Tibial nerve (tissue), 4 donors: ENCODE measurements around the gene UQCC3.

Source experiments
- CTCF ChIP-seq, 5 experiments: fragments of 200-600 bp in 3 of 5; fragments of 450-650 bp in 2 of 5; sonication (generic) in 3 of 5; IDR thresholded peaks; one replicate each; pipeline ENCODE4 v1.5.1; 2016 to 2019; ENCODE audit warnings: antibody characterized with exemption in 5 of 5, mild to moderate bottlenecking in 3 of 5, moderate library complexity in 2 of 5
- EP300 ChIP-seq, 2 donors: sonication (generic); formaldehyde crosslinking; IDR thresholded peaks; one replicate each; pipeline ENCODE4 v1.6.1; 2017; ENCODE audit warnings: antibody characterized with exemption in 2 of 2, mild to moderate bottlenecking in 1 of 2
- POLR2A ChIP-seq, 2 donors: fragments of 450-650 bp; IDR thresholded peaks; one replicate each; pipeline ENCODE4 v1.6.1; 2017; ENCODE audit warnings: antibody characterized with exemption in 2 of 2, mild to moderate bottlenecking in 2 of 2, moderate library complexity in 2 of 2

DNA sequence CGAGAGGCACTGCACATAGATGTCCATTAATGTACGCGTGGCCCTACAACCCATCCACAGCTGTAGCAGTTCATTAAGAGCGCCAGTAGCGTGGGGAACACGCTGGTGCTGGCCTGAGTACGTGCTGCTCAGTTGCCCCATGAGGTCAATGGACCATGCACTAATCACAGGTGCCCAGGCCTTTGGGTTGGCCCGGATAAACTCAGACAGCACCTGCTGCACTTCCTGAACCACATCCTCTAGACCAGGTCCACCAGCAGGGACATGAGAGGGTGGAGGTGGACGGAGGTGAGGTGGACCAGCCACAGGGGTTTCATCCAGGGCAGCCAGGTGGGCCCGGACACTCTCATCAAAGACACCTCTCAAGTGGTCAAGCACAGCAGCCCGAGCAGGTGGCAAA, 22.0 kb upstream of the UQCC3 start:
- TF ChIP-seq CTCF (IDR thresholded peaks at IDR 0.05), result no peak
- no peak for TF ChIP-seq POLR2A (IDR thresholded peaks at IDR 0.05)
- TF ChIP-seq EP300 (IDR thresholded peaks at IDR 0.05), result no peak
